ENCODE results near the gene PRKCA.
"Not testable (repeated sequence)": the region's sequence is repeated elsewhere in the genome, so short reads cannot be mapped to it uniquely, and the experiment has no call there.

PRKCA gene

DNA sequence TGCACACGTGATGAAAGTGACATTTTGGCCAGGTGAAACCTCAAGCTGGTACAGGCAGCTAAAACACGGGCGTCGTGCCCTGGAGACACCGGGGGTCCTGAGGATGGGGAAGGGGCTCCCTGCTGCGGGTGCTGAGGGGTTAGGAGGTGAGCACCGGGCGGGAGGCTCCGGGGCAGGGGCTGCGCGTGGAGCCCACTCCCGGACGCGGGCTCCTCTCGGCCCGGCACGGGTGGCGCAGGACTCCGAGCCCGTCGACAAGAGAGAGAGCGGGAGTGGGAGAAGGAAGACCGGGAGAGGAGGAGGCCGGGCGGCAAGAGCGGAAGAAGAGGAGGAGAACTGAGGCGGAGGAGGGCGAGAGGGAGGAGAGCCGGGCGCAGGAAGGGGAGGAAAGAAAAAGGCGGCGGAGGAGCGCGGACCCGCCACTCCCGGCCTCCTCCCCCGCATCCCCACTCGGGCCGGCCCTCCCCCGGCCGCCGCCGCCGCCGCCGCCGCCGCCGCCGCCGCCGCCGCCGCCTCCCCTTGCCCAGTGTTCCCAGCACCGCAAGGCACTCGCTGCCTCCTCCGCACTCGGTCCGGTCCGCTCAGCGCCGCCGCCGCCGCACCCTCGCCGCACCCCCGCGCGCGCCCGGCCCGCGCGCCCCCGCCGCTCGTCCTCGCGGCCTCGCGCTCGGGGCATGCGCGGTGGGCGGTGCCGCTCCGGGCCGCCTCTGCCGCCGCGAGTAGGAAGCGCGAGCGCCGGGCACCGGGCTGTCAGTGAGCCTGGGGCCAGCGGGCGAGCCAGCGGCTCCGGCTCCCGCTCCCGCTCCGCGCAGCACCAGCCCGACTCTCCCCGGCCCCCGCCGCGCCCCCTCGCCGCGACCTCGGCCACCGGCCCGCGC, at the start of gene PRKCA:
TSS of gene PRKCA (plus strand) at position 750 of the 878 bp plus-strand sequence.
- Histone ChIP-seq H3K4me3 (peak within 1 kb of the TSS; percentile 55 to 87 (median 75)), H3K27ac (peak within 1 kb of the TSS in 20 of 21 experiments; percentile 43 to 86 (median 73))

DNA sequence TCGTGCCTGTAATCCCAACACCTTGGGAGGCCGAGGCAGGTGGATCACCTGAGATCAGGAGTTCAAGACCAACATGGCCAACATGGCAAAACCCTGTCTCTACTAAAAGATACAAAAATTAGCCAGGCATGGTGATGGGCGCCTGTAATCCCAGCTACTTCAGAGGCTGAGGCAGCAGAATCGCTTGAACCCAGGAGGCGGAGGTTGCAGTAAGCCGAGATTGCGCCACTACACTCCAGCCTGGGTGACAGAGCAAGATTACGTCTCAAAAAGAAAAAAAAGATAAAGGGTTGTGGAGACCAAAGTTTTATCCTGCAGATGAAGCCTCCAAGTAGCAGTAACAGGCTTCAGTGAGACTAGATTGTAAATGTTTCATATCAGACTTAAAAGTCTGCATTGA, 49.0 kb upstream of the PRKCA start:
- H3K27ac ChIP-seq, H3K4me3 ChIP-seq: not testable (repeated sequence)

DNA sequence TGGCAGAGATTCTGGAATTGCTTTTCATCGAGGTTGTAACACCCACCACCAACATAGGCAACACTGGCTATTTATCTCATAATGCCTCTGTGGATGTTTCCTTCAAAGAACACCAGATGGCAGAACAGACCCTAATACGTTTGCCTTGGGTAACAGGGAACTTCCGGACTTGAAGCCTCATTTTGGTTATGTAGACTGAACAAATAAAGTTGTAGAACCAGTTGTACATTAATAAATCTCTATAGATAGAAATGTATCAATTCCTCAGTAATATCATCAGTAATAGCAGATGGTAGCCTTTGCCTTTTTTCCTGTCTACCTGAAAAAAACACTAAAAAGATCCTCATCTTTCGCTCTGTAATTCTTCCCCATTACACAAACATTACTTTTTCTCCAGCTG, 47.3 kb upstream of the PRKCA start:
- H3K4me3 ChIP-seq, result no peak overlapping the region
- H3K27ac ChIP-seq, result no peak overlapping the region

DNA sequence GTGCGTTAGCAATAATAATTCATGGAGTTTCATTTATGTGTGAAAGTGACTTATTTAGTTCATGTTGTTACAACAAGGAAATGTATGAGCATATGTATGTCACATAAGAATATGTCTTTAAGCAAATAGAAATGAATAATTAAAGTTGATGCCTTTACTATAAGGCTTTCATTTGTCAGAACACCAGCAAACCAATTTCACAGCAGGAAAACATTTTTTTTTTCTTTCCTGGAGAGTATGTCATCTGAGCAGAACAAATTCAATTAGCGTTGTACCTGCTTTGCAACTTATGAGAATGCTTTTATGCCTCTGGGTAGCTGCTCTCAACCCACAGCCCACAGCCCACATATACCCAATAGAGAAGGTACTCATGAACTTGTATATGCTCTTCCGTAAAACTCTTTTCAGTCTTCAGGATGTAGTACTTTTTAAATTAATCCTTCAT, 46.9 kb upstream of the PRKCA start:
- H3K27ac ChIP-seq, result no peak overlapping the region
- H3K4me3 ChIP-seq, result no peak overlapping the region

DNA sequence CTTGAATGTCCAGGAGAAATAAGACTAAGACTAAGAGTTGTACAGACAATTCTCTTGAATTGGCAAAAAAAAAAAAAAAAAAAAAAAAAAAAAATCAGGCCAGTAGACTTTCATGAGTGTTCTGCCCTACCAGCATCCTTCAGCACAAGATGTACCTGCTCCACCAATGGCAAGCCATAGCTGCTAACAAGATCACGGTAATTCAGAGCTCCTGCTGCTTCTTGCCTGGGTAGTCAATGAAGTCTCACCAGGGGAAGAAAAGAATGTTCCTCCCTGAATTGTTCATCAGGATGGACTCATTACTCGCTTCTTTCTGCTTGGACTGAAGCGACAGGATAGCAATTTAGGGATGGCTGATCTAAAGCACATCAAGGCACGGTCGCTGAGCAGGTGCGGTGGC, 42.1 kb upstream of the PRKCA start:
- Histone ChIP-seq H3K4me3 (no peak overlapping the region), H3K27ac (no peak overlapping the region)

DNA sequence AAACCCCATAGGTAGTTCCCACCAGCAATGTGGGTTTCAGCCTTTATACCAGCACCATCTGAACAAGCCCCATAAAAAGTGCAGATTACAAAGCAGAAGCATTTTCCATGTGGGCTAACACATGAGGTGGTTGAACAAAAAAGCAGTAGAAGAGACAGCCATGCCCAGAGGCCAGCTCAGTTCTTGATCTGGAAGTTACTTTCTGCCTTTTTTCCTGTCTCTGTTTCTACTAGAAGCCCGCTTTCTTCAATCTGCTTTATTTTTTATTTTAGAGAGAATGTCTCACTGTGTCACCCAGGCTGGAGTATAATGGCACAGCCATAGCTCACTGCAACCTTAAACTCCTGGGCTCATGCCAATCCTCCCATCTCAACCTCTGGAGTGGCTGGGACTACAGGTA, 41.7 kb upstream of the PRKCA start:
- no peak overlapping the region for H3K4me3 ChIP-seq
- no peak overlapping the region for H3K27ac ChIP-seq

DNA sequence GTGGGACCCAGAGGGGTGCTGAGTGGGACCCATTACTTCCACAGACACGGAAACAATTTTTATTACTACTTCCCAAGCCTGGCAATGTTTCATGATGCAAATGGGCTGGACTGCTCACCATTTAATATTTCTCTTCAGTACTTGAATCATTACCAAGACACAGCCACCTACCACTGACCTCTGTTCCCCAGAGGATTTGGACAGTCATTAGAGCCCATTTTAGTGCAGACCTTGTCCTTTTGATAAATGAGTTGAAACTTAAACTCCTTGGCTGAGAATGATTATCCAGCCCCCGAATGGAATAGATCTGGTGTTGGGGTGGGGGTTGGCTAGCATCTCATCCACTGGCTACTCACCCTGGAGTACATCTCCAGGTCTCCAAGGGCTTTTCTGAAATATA, 39.6 kb upstream of the PRKCA start:
- Histone ChIP-seq H3K27ac (no peak overlapping the region), H3K4me3 (no peak overlapping the region)

DNA sequence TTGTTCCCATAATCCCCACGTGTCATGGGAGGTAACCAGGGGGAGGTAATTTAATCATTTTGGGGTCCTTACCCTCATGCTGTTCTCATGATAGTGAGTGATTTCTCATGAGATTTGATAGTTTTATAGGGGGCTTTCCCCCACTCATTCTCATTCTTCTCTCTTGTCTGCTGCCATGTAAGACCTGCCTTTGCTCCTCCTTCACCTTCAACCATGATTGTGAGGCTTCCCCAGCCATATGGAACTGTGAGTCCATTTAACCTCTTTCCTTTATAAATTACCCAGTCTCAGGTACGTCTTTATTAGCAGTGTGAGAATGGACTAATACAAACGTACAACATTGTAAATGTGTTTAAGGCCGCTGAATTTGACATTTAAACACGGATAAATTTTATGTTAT, 37.7 kb upstream of the PRKCA start:
- Histone ChIP-seq H3K4me3 (no peak overlapping the region), H3K27ac (no peak overlapping the region)

DNA sequence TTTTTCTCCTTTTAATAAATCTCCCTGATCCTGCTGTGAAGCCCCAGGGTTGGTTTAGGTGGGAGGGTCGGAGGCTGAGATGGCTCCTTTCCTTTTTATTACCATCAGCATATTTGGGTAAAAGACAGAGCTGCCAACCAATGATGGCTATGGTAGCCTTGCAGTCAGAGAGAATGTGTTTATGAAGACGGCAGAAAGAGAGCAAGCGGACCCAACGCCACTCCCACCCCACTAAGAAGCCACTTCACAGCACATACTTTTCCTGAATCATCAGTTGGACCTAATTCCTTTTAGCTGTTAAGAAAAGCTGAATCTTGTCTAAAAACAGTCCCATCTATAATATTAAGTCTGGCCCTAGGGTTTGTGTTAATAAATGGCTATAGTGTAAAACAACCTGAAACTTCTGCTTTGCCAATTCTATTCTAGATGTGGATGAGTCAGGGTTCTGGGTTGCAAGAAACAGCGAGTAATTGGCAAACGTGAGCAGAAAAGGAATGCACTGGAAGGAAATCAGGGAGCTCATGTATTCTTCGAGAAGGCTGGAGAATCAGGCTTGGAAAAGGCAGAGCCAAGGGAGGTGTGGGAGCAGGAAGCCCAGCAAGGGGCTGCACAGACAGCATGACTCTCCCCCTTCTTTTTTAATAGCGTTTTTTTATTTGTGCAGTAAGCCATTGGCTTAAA, 34.0 kb upstream of the PRKCA start:
- H3K27ac ChIP-seq, result no peak overlapping the region
- no peak overlapping the region for H3K4me3 ChIP-seq

DNA sequence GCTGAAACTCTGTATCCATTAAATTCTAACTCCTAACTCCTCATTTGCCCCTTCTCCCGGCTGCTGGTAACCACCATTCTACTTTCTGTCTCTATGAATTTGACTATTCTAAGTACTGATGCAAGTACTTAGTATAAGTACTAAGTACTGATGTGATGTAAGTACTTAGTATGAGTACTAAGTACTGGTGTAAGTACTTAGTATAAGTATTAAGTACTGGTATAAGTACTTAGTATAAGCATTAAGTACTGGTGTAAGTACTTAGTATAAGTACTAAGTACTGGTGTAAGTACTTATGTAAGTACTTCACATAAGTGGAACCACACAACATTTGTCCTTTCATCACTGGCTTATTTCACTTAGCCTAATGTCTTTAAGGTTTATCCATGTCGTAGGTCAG, 32.3 kb upstream of the PRKCA start:
- Histone ChIP-seq H3K27ac (no peak overlapping the region), H3K4me3 (no peak overlapping the region)

DNA sequence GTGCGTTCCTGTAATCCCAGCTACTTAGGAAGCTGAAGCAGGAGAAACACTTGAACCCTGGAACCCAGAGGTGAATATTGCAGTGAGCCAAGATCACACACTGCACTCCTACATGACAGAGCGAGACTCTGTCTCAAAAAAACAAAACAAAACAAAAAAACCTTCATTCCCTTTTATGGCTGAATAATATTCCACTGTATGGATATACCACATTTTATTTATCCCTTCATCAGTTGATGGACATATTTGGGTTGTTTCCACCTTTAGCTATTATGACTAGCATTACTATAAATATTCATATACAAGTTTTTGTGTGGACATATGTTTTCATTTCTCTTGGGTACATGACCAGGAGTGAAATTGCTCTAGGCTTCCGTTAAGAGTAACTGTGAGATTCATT, 30.9 kb upstream of the PRKCA start:
- Histone ChIP-seq H3K27ac (no peak overlapping the region), H3K4me3 (no peak overlapping the region)

DNA sequence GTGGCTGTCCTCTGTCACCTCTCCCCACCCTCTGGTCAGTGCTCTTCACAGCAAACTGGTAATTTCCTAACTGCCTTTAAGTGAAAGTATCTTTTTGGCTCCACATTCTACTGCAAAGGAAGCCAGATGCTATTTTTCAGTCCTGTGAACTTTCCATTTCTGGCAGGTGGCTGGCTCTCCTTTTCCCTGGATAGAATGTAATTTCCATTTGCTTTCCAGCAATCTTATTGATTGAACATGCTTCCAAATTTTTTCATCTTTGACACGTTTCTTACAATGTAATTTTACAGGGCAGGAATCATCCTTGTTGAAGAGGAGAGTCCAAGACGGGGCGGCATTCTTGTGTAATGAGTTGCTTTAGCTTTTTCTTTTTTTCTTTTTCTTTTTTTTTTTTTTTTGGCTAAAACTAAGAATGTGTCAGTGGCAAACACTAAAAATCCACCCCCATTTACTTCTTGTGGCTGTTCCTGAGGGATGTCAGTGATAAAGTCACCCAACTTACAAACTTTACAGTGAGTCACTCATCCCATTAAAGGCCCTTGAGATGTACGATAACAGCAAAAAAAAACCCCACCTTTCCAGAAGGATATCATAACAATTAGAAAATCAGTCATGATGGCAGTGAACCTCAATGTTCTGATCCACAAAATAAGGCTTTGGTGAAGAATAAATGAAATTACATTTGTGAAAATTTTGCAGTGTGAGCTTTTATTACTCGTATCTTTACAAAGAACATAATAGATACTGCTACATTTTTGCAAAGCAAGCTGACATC, 29.4 kb upstream of the PRKCA start:
- Histone ChIP-seq H3K27ac (no peak overlapping the region), H3K4me3 (no peak overlapping the region)

DNA sequence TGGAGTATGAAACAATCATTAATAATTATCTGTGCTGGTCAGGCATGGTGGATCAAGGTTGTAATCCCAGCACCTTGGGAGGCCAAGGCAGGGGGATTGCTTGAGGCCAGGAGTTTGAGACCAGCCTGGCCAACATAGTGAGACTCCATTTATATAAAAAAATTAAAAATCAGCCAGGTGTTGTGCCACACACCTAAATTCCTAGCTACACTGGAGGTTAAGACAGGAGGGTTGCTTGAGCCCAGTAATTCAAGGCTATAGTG, 28.9 kb upstream of the PRKCA start:
- Histone ChIP-seq H3K27ac (no peak overlapping the region), H3K4me3 (no peak overlapping the region)

DNA sequence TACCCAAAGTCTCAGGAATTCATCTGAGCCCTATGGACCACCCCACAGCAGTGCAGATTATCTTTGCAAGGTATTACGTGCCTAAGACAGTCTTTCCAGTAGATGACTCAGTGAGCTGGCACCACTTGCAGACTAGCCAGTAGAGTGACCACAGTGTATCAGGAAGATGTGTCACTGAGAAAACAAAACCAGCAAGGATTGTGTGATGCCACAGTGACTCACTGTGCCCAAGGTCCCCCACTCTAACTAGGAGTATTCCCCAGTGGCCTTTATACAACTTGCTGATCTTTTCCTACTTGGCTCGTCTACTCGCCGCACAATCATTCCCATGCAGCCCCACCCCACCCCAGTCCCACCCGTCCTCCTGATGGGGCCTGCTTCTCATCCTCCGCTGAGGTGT, 26.8 kb upstream of the PRKCA start:
- Histone ChIP-seq H3K4me3 (no peak overlapping the region), H3K27ac (no peak overlapping the region)

DNA sequence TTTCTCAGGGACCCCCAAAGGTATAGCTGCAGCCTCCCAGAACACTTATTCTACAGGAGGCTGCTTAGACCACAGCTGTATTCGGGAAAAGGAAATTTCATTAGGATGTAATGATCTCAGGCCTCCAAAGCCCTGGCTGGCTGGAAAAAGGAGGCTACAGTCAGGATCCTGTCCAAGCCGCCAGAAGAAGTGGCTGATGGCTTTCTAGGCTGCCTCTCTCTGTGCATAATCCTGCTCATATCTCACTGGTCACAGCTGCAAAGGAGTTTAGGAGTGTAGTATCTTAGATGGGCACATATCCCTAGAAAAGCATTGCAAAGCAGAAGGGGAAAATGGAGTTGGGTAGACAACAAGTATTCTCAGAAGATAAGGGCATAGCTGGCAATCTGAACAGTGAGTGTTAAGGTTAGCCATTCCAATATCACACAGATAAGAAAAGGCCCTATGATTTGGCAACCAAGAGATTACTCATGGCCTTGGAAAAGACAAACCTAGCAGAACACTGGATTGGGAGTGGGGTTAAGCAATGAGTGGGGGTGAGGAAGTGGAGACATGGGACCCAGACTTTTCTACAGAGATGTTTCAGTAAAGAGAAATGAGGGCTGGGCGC, 26.0 kb upstream of the PRKCA start:
- Histone ChIP-seq H3K4me3 (no peak overlapping the region), H3K27ac (no peak overlapping the region)

DNA sequence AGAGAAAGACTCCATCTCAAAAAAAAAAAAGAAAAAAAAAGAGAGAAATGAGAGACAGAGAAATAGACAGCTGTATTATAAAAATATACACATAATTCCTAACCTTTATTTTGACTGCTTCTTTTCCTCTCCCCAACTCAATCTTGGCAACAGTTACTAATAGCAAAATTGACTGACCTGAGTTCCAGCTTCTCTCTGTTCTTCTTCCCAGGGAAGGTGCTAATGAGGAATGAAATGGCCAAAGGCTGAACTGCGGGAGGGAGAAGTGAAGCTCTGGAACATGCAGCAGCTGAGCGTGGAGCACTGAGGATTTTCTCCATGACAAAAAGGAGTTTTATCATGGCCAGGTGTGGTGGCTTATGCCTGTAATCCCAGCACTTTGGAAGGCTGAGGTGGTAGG, 25.2 kb upstream of the PRKCA start:
- Histone ChIP-seq H3K27ac (no peak overlapping the region), H3K4me3 (no peak overlapping the region)

DNA sequence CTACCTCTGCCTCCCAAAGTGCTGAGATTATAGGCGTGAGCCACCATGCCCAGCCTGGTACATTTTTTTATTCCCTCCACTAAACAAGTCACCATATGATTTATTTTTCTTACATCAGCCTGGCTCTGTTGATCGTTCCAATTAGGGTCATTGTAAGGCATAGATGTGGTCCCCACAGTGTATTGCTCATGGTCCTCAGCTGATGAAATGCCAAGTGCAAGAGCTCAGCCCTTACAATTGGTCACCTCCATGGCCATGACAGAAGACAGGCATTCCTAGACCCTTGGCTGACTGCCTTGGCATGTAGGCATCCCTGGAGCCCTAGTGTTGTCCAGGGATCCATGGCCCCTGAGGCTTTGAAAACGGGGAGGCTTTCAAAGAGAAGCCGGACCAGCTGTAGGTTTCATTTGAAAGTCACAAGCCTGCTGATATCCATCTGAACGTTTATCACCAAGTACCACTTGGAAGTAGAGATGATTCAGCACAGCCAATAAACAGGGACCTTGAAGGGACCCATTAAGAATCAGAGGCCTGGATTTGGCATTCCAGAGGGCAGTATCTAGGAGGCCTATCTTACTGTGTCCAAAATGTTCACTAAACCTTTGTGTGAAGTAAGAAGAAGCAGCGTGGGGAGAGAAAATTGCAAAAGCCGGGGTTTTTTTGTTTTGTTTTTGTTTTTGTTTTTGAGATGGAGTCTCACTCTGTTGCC, 20.6 kb upstream of the PRKCA start:
- no peak overlapping the region for H3K4me3 ChIP-seq
- no peak overlapping the region for H3K27ac ChIP-seq

DNA sequence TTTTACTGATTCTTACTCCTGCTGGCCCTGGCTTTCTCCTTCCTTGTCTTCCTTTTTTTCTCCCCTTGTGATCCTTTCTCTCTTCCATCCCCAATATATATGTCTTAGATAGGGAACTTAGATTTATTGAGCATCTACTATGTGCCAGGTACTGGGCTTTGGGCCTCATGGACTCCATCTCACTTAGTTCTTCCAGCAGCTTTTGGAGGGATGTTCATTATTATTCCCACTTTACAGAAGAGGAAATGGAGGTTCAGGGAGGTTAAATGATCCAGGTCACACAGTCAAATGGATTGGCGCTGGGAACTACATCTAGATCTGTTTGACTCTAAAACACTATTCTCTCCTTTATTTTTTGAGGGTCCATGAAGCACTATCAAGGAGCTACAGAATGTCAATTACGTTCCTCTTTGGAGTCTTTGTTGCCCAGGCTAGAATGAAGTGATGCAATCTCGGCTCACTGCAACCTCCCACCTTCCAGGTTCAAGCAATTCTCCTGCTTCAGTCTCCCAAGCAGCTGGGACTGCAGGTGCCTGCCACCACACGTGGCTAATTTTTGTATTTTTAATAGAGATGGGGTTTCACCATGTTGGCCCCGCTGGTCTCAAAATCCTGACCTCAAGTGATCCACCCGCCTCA, 19.0 kb upstream of the PRKCA start:
- Histone ChIP-seq H3K4me3 (no peak overlapping the region), H3K27ac (no peak overlapping the region)

DNA sequence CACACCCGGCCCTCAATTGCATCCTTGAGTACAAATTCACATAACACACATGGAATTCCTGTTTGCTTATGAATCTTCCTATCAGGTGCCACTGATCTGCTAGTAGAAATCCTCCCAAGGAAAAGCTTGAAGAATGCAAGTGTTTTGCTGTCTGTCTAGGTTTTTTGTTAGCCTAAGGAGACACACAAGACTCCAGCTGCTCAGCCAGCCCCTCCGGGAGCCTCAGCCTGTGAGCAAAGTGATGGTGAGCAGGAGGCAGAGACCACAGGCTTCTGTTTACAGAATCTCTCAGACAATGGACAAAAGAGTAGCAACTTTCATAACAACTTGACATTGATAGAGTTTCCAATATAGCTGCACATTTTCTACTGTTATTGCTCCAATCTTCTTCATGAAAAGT, 18.4 kb upstream of the PRKCA start:
- Histone ChIP-seq H3K27ac (no peak overlapping the region), H3K4me3 (no peak overlapping the region)

Data from skin epidermis (tissue), 12 donors.